HFF-Myc (cell line): Measurements from ENCODE around the gene PRIMPOL.
"Not testable (repeated sequence)": the region's sequence is repeated elsewhere in the genome, so short reads cannot be mapped to it uniquely, and the experiment has no call there.

Experiments used
- DNase-seq: peaks from one replicate; pipeline ENCODE4 v3.0.0-alpha.2; 2011; ENCODE audit warnings: low read depth; ENCODE audit errors: extremely low read depth
- H3K4me3 ChIP-seq: replicated peaks from 2 replicates; pipeline ENCODE4 v1.5.1; 2011; ENCODE audit warnings: low read depth, mild to moderate bottlenecking, control low read depth, low read length
- TF ChIP-seq, protein P1 (sequence below): IDR thresholded peaks from 2 replicates; pipeline ENCODE4 v1.5.1; 2012; ENCODE audit warnings: mild to moderate bottlenecking, low read depth, low read length, control low read depth; ENCODE audit errors: missing control alignments

Gene PRIMPOL

DNA sequence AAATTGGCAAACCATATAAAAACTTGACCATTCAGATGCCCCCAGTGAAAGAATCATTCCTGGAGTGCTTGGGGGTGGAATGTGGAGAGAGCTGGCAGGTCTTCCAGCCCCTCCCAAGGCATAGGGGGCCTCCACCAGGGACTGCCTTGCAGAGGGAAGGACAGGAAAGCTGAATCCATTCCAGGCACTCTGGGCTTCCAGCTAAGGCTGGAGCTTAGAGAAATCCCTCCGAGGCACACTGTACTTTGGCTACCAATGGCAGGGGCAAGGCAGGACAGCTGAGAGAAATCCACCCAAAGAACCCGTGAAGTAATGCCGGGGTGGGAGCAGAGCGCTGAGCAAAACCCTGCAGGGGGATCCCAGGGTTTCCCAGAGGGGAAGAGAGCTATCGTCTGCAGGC, 80.4 kb downstream of the PRIMPOL start:
- DNase-seq: no peak
- no peak overlapping the region for H3K4me3 ChIP-seq
- TF ChIP-seq, protein P1, sequence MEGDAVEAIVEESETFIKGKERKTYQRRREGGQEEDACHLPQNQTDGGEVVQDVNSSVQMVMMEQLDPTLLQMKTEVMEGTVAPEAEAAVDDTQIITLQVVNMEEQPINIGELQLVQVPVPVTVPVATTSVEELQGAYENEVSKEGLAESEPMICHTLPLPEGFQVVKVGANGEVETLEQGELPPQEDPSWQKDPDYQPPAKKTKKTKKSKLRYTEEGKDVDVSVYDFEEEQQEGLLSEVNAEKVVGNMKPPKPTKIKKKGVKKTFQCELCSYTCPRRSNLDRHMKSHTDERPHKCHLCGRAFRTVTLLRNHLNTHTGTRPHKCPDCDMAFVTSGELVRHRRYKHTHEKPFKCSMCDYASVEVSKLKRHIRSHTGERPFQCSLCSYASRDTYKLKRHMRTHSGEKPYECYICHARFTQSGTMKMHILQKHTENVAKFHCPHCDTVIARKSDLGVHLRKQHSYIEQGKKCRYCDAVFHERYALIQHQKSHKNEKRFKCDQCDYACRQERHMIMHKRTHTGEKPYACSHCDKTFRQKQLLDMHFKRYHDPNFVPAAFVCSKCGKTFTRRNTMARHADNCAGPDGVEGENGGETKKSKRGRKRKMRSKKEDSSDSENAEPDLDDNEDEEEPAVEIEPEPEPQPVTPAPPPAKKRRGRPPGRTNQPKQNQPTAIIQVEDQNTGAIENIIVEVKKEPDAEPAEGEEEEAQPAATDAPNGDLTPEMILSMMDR: no peak

DNA sequence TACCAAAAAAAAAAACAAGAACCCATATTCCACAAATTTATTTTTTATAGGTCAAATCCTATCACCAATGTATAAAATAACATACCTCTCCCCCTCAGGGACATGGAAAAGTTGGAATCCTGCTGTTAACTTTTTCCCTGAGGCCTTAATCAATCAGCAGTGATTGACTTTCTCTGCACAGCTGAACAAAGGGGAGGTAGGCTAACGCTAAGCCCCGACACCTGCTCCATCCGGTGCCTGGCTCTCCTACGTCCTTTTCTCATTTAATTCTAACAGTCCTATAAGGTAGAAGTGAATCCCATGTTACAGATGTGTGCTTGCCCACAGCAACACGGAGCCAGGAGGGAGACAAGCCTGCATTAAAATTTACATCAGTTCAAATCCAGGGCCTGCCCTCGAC, 81.5 kb downstream of the PRIMPOL start:
- H3K4me3 ChIP-seq: no peak overlapping the region
- TF ChIP-seq, protein P1: no peak
- DNase-seq: no peak

DNA sequence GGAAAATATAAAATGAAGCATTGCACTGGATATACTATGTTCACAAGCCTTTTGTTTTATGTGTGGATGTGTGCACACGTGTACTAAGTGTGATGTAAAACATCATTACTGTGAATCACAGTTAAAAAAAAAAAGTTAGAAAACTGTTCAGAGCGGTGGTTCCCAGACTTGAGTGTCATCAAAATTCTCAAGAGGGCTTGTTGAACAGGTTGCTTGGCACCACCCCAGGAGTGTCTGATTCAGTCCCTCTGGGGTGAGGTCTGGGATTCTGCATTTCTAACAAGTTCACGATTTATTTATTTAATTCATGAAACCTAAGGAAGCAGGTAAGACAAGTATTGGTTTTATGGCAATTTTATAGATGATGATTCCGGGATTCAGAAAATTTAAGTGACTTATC, 82.6 kb downstream of the PRIMPOL start:
- H3K4me3 ChIP-seq: peak overlapping the region; percentile 80
- TF ChIP-seq, protein P1: no peak
- DNase-seq: no peak

DNA sequence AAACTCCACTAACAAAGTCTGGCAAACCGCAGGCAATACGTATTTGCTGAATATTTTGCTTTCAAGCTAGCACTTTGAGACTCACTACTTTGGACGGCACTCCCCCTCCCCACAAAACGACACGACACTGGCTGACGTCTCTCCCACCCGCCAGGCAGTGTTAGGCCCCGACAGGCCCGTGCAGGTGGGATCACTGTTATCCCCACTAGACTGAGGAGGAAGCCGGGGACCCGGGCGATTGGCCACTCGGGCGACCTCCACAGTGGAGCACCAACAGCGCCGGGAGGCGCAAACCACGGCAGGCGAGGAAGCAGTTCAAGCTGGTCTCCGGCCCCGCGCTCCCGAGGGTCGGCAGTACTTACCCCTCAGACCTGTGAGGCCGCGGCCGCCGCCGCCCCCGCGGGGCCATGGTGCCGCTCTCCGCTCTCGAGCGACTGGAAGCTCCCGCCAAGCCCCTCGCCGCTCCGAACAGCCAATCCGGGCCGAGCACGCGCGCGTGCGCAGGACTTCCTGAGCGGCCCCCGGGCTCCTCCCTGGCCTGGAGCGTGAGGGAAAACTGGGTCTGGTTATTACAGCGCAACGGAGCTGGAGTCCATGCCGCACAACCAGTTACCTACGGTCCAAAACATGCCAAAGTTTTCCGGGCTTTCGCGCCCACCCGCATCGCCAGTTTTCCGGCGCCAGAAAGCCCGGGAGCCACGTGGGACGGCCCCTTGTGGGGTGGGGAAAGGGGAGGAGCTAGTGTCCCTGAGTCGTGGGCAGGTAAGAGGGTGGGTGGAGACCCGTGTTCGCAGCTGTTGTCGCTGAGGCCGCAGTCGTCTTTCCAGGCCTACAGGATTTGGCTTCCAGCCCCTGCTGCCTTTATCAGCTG, 84.4 kb downstream of the PRIMPOL start, which contains the start of gene CENPU:
TSS of gene CENPU (minus strand) at position 443 of the 871 bp plus-strand sequence. CDS start at position 409, 34 bp downstream.
- peak; percentile 97 for DNase-seq
- TF ChIP-seq, protein P1: no peak
- peak within 1 kb of the TSS; percentile 80 for H3K4me3 ChIP-seq

DNA sequence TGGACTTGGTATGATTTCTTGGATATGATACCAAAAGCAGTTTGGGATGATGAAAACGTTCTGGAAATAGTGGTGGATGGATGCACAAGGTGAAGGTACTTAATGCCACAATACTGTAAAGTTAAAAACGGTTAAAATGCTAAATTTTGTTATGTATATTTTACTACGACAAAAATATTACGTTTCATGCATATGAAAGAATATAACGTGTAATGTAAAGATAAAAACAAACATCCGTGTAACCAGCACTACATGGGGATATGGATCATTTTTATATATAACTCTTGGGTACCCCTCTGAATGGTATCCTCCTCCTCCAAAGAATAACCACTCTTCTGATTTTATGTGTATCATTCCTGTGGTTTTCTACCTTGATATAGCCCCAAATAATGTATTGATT, 85.2 kb downstream of the PRIMPOL start:
- peak overlapping the region; percentile 80 for H3K4me3 ChIP-seq
- TF ChIP-seq, protein P1: no peak

DNA sequence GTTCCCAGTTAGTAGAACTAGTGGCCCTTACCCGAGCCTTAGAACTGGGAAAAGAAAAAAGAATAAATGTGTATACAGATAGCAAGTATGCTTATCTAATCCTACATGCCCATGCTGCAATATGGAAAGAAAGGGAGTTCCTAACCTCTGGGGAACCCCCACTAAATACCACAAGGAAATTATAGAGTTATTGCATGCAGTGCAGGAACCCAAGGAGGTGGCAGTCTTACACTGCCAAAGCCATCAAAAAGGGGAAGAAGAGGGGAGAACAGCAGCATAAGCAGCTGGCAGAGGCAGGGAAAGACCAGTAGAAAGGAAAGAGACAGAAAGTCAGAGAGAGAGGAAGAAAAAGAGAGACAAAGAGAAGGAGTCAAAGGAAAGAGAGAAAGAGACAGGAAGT, 90.0 kb downstream of the PRIMPOL start:
- not testable (repeated sequence) for DNase-seq, H3K4me3 ChIP-seq

More for the DNA sequence above, 85.2 kb downstream of the PRIMPOL start:
- DNase-seq: no peak

DNA sequence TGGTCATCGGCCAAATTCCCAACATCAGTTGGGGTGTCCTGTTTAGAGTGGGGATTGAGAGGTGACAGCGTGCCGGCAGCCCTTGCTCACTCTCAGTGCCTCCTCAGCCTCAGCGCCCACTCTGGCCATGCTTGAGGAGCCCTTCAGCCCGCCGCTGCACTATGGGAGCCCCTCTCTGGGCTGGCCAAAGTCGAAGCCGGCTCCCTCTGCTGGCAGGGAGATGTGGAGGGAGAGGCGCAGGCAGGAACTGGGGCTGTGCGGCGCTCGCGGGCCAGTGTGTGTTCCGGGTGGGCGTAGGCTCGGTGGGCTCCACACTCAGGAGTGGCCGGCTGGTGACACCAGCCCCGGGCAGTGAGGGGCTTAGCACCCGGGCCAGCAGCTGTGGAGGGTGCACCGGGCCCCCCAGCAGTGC, 91.4 kb downstream of the PRIMPOL start:
- TF ChIP-seq, protein P1: no peak
- no peak overlapping the region for H3K4me3 ChIP-seq
- no peak for DNase-seq

DNA sequence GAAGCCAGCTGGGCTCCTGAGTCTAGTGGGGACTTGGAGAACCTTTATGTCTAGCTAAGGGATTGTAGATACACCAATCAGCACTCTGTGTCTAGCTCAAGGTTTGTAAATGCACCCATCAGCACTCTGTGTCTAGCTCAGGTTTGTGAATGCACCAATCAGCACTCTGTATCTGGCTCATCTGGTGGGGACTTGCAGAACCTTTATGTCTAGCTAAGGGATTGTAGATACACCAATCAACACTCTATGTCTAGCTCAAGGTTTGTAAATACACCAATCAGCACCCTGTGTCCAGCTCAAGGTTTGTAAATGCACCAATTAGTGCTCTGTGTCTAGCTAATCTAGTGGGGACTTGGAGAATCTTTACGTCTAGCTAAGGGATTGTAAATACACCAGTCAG, 92.1 kb downstream of the PRIMPOL start:
- H3K4me3 ChIP-seq, DNase-seq: not testable (repeated sequence)
